Activated CD4-positive, alpha-beta T cell treated with anti-CD3 and anti-CD28 coated beads for 4 hours (primary cell): ENCODE results near the gene CFD.
A peak's percentile ranks its signal among the peaks of the same experiment; 100 is the strongest.
"Not testable (repeated sequence)": the region's sequence is repeated elsewhere in the genome, so short reads cannot be mapped to it uniquely, and the experiment has no call there.

Experiments used
- DNase-seq, 2 donors: peaks; one replicate each; pipeline ENCODE4 v3.0.0-alpha.2; 2020

Gene CFD

GRCh38 chr19:891421-892200 is 32.1 kb downstream of the CFD start:
- DNase-seq: not testable (repeated sequence)

- DNase-seq: no peak
Observed at GRCh38 chr19:892243-892893, 32.9 kb downstream of the CFD start.

GRCh38 chr19:892894-893689 is 33.6 kb downstream of the CFD start, which contains the start of the genes MED16 and RNU6-9:
MED16 (minus strand) TSS chr19:893187; CDS start chr19:891131, 2,056 bp downstream.
RNU6-9 (plus strand) TSS chr19:893484.
- peak; percentile 87 to 92 for DNase-seq

GRCh38 chr19:896434-896833 is 37.0 kb downstream of the CFD start:
- DNase-seq: no peak

- no peak for DNase-seq
Observed at GRCh38 chr19:896999-897398, 37.5 kb downstream of the CFD start.

GRCh38 chr19:897442-898039 is 38.1 kb downstream of the CFD start:
- DNase-seq: no peak

GRCh38 chr19:898663-899062 is 39.2 kb downstream of the CFD start:
- DNase-seq: no peak

- no peak for DNase-seq
Observed at GRCh38 chr19:899336-900042, 40.0 kb downstream of the CFD start.

- no peak for DNase-seq
Observed at GRCh38 chr19:900043-900301, 40.5 kb downstream of the CFD start.

GRCh38 chr19:900302-901111 is 41.0 kb downstream of the CFD start:
- no peak for DNase-seq

- DNase-seq: no peak
Observed at GRCh38 chr19:901216-902092, 42.0 kb downstream of the CFD start.

GRCh38 chr19:902093-902370 is 42.6 kb downstream of the CFD start:
- no peak for DNase-seq

GRCh38 chr19:902446-903226 is 43.2 kb downstream of the CFD start:
- no peak for DNase-seq

- DNase-seq: no peak
Observed at GRCh38 chr19:903266-903797, 43.9 kb downstream of the CFD start.

GRCh38 chr19:904545-904944 is 45.1 kb downstream of the CFD start:
- no peak for DNase-seq

- no peak for DNase-seq
Observed at GRCh38 chr19:906480-906879, 47.0 kb downstream of the CFD start.

GRCh38 chr19:907183-907853 is 47.9 kb downstream of the CFD start:
- DNase-seq: no peak

- DNase-seq: no peak
Observed at GRCh38 chr19:911197-912033, 52.0 kb downstream of the CFD start.
